Vagina (tissue), 2 donors: ENCODE measurements around the gene THADA.

Source experiments
- CTCF ChIP-seq, 3 experiments: fragments of 450-650 bp in 2 of 3; fragments of 200-600 bp in 1 of 3; sonication (generic) in 1 of 3; IDR thresholded peaks; one replicate each; pipeline ENCODE4 v1.5.1; 2017 to 2019; ENCODE audit warnings: antibody characterized with exemption in 3 of 3, mild to moderate bottlenecking in 2 of 3, moderate library complexity in 2 of 3
- POLR2A ChIP-seq, 2 donors: fragments of 450-650 bp; IDR thresholded peaks; one replicate each; pipeline ENCODE4 v1.6.1; 2017; ENCODE audit warnings: antibody characterized with exemption in 2 of 2, mild to moderate bottlenecking in 2 of 2, moderate library complexity in 2 of 2
- POLR2AphosphoS5 ChIP-seq, 2 donors: sonication (generic); formaldehyde crosslinking; IDR thresholded peaks; one replicate each; pipeline ENCODE4 v1.9.0; 2017; ENCODE audit warnings: antibody characterized with exemption in 2 of 2, mild to moderate bottlenecking in 2 of 2, low read depth in 1 of 2; ENCODE audit not compliant: insufficient read depth in 1 of 2

DNA sequence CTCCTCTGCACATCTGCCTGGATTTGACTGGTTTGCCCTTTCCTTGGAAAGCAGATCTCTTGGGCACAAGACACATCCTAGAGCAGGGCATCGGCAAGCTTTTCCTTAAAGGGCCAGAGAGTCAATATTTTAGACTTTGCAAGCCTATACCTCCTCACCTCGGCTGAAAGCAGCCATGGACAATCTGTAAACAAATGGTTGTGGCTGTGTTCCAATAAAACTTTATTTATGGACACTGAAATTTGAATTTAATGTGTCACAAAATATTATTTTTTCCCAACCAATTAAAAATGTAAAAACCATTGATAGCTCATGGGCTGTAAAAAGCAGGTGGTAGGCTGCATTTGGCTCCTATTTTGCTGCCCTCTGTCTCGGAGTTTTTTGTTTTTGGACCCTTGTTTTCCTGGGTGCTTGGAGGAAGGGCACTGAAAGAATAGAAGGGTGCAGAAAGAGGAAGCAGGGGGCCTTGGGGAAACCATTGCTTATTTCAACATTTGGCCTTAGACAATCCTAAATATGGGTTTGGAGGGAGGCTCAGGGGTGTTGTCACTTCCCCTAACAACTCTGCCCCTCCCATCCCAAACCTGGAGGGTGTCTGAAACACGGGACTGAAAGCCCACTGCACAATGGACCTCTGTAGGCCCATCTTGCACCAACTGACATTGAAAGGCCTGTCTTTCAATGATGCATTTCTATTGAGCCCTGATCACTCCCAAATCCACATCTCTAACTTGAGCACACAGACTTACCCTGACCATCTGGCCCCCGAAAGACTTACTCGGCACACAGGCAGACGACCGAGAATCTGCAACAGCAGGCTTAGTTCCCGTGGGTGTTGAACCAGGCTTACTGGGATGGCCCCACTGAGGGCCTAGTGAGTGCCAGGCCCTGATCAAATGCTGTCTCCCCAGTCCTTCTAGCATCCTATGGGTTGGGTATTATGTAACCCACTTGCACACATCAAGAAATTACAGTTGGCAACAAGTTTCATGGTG is 362.3 kb downstream of the THADA start:
- TF ChIP-seq CTCF (IDR thresholded peaks at IDR 0.05) (no peak), POLR2AphosphoS5 (IDR thresholded peaks at IDR 0.05; ENCODE audit: insufficient read depth in 1 of 2, low read depth in 1 of 2) (no peak), POLR2A (IDR thresholded peaks at IDR 0.05) (no peak)
